Retina (tissue), 1 donor: Measurements from ENCODE around the gene IL1A.

Source experiments
- DNase-seq: peaks from one replicate; pipeline ENCODE4 v3.0.0-alpha.2; 2016

IL1A gene

GRCh38 chr2:112757265-112757664 lies 27.0 kb downstream of the IL1A start:
- DNase-seq, result no peak

- DNase-seq, result no peak
Observed at GRCh38 chr2:112756207-112756606, 28.1 kb downstream of the IL1A start.

DNA sequence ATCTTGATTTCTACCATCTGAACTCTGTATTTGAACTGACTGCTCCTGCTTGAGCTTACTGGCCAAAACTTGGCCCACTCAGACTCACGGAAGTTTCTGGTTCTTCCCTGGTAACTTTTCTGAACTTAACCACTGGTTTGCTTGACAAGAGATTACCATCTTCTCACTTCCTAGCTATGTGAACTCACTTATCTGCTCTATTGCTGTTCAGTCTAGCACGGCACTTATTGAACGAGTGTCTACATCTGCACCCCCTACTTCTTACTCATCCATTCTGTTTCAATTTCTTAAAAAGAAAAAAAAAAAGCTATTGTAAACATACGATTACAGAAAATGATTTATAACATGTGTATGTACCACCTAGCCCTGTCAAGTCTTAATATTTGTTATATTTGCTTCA lies 28.8 kb downstream of the IL1A start:
- no peak for DNase-seq

GRCh38 chr2:112754564-112754963 lies 29.7 kb downstream of the IL1A start:
- DNase-seq, result no peak

- no peak for DNase-seq
Observed at GRCh38 chr2:112752667-112753066, 31.6 kb downstream of the IL1A start.

DNA sequence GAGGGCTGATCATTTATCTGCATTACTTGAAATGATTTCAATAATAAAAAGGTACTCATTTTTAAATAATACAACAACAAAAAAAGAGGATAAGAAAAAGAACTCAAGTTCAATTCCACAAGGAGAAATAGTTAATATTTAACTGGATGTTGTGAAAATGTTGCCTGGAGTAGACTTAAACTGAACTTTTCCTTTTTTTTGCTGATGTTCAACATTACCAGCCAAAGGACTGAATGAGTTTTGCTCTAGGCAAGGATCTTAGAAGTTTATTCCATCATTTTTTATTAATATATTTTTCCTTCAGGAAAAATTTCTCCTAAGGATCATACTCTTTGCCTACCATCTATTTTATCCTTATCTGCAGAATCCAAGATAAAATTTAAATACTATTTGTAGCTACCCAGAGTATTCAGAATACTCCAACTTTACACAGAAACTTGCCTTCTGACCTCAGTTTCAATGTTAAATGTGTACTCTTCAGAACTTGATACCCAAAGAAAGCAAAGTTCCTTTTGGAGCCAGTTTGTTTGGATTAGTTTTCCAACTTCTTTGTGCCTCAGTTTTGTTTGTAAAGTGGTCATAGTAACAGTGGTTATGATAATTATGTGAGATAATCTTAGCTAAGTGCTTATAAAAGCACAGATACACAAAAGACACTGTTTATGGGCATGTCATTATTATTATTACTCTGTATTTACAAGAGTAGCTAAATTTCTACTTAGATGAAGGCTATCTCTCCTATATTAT lies 32.7 kb downstream of the IL1A start:
- DNase-seq, result no peak

DNA sequence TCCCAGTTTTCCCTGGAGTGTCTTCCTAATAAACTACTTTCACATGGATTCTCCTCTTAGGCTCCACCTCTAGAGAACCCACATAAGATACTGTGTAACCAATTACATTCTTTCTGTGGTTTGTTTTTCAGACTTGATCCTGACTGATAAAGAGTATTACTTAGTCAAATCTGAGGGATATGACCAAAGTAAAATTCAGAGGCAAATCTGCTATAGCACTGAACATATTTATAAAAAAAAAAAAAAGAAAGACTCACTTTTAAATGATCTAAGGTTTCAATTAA lies 33.8 kb downstream of the IL1A start:
- DNase-seq, result no peak

- DNase-seq, result peak; percentile 78
Observed at GRCh38 chr2:112749755-112750559, 34.3 kb downstream of the IL1A start.

- DNase-seq, result no peak
Observed at GRCh38 chr2:112740527-112740926, 43.8 kb downstream of the IL1A start.

DNA sequence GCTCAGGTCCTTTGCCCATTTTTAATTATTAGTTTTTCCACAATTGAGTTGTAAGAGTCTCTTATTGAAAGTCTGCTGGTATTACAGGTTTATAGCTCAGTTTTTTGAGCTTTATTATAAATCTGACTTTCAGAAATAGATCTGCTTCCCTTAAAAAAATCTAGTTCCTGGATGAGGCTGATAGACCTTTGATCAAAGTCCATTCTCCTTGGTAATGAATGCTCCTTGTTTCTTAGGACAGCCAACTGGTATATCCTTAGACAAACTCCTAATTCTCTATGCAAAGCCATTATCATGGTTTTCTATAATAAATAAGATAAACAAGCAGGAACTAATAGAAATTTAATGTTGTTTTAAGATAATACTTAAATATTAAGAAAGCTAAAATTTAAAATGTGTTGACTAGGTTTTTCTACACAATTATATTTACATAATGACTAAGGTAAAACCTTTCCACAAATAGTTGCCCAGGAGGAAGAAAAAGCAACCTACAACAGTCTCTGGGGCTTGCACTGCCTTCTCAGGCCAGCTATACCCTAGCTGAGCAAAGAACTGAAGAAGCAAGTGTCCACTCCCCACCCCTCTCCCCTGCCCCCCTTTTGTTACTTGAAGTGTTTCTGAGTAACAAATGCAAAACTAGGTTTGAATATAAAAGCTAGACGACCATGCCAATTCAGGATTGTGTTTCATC lies 46.6 kb downstream of the IL1A start:
- DNase-seq, result no peak

DNA sequence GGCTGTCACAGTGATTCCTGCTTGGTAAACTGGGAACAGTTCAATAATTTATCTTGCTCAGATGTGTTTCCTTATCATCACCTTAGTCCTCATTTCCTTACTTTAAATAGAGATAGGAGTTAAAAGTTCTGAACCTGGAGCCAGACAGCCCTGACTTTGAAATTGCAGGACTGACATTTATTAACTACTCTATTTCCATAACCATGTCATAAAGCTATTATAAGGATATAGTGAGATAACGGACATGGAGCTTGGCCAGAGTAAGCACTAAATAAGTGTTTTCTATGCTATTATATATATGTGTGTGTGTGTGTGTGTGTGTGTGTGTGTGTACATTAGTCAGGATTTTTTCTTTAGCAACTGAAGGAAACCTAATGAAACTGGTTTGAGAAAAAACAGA lies 50.4 kb downstream of the IL1A start:
- DNase-seq, result no peak

- DNase-seq, result no peak
Observed at GRCh38 chr2:112733456-112733855, 50.8 kb downstream of the IL1A start.

GRCh38 chr2:112731479-112731878 lies 52.8 kb downstream of the IL1A start:
- DNase-seq, result no peak

DNA sequence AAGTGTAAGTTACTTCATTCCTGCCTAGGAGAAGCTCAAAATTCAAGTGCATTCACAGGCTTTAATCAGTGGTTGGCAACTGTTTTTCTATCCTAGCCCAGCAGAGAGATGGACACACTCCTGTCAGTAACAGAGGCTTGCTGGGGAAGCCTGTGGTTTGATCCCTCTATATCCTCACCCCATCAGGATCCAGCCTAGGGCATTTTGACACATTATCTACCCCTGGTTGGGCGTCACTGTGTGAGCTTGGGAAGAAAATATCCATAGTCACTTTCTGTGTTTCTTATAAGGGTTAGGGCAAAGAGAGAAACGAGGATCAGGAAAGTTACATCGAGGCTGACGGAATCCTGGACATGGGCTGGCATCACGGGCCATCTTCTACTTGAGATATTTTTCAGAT lies 53.5 kb downstream of the IL1A start:
- no peak for DNase-seq

GRCh38 chr2:112730216-112730615 lies 54.1 kb downstream of the IL1A start:
- no peak for DNase-seq

DNA sequence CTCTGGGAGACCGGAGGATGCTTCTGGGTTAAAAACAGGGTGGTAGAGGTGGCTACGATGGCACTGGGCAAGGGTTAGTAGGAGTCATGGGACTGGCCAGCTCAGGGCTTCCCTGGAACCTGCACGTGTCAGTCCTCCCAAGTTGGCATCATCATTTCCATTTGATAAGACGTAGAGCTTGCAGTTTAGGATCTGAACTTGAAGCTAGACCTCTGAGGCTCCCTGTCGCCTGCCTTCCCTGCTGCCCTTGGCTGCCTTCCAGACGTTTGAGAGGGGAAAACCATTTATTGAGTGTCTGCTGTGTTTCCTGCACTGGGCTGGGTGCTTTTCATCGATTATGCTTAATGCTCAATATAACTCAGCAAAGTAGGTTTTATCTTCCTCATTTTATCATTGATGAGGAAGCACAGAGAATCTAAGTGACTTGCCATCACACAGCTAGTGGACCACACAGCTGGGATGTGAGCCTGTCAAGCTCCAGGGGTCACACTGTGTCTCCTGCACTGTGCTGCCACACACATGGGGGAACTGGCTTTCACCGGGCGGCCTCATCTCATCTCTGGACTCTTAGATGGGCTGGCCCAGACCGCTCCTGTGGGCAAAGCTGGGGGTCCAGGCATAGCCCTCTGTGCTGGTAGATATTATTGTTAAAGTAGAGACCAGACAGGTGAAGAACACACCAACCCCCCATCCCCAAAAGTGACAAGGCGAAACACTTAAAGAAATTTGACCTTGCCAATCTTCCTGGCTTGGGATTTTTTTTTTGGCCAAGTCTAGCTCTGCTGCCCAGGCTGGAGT lies 55.7 kb downstream of the IL1A start:
- no peak for DNase-seq

DNA sequence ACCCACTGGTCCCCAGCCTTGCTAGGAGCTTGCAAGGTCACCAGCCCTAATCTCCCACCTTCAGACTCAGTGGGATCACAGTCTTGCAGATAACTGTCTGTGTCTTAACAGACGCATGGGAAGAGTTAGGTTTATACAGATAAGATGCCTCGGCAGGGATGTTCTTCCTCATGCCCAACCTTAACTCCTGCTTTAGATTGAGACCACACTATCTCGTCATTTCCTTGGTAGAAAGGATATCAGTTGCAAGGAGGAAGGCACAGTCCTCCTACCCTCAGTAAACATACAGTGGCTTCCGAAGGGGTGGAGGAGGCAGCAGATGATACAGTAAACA lies 56.3 kb downstream of the IL1A start:
- no peak for DNase-seq

- DNase-seq, result no peak
Observed at GRCh38 chr2:112727276-112728028, 56.8 kb downstream of the IL1A start.

DNA sequence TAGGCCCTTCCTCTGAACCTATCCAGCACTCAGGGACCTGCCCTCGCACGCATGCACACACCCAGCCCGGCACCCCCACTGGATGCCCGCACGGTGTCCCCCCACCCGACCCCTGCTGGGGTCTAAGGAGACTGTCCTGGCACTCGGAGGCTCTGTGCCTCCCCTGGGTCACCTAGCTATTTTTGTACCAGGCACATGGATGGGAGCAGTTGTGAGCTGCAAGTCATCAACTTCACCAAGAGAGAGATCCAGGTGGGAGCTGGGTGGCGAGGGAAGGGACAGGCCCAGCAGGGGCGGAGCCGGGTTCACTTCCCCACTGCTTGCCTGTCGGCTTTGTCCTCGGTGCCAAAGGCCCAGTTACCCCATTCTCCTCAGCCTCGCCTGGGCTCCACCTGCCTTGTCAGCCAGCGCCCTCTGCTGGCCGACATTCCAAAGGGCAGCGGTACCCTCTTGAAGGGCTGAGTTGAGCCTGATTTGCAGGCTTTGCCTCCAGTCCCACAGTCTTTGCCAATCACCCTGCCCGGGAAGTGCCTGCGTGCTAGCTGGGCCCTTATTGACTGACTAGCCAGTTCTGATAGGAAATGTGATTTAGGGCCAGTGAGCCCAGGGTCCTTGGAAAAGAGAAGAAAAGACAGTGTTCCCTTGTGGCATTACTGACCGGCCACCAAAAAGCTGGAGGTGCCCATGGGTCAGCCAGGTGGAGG lies 57.7 kb downstream of the IL1A start:
- peak; percentile 92 for DNase-seq

- DNase-seq, result no peak
Observed at GRCh38 chr2:112725545-112726457, 58.5 kb downstream of the IL1A start.
